ENCODE measurements around the gene ECT2L.

Gene ECT2L

GRCh38 chr6:138848461-138848860, 52.6 kb downstream of the ECT2L start:
- no peaks in the 10 kb centered on the region for H3K9me2 ChIP-seq (ENCODE audit: low read depth, low read length)
- no peaks in the 10 kb centered on the region for H4K20me1 ChIP-seq (ENCODE audit: insufficient read depth, low read length)
- H3K9ac ChIP-seq (ENCODE audit: low read length): no peak overlapping the region
- H3F3A ChIP-seq (ENCODE audit: insufficient read depth, low read length): no peaks in the 10 kb centered on the region
- H3K4me3 ChIP-seq (ENCODE audit: low read depth, low read length, poor library complexity, severe bottlenecking): no peak overlapping the region
- peaks cover 6% of the 10 kb centered on the region for H3K4me1 ChIP-seq (ENCODE audit: insufficient read depth, low read length, severe bottlenecking)
- no peaks in the 10 kb centered on the region for H3K27me3 ChIP-seq (ENCODE audit: insufficient read depth, low read length)
- H3K4me2 ChIP-seq (ENCODE audit: low read length): no peak overlapping the region
- H3K79me2 ChIP-seq (ENCODE audit: insufficient read depth, low read length): no peaks in the 10 kb centered on the region
- H3K36me3 ChIP-seq (ENCODE audit: insufficient read depth, low read length): no peaks in the 10 kb centered on the region
- no peaks in the 10 kb centered on the region for H3K9me3 ChIP-seq (ENCODE audit: low read length)
- no peak overlapping the region for H3K27ac ChIP-seq (ENCODE audit: low read depth, low read length, poor library complexity, severe bottlenecking)
- no peak overlapping the region for H2AFZ ChIP-seq (ENCODE audit: low read length)
- no peak for TF ChIP-seq EZH2 (IDR thresholded peaks at IDR 0.05; ENCODE audit: borderline replicate concordance, low read length)
- TF ChIP-seq, protein P1, sequence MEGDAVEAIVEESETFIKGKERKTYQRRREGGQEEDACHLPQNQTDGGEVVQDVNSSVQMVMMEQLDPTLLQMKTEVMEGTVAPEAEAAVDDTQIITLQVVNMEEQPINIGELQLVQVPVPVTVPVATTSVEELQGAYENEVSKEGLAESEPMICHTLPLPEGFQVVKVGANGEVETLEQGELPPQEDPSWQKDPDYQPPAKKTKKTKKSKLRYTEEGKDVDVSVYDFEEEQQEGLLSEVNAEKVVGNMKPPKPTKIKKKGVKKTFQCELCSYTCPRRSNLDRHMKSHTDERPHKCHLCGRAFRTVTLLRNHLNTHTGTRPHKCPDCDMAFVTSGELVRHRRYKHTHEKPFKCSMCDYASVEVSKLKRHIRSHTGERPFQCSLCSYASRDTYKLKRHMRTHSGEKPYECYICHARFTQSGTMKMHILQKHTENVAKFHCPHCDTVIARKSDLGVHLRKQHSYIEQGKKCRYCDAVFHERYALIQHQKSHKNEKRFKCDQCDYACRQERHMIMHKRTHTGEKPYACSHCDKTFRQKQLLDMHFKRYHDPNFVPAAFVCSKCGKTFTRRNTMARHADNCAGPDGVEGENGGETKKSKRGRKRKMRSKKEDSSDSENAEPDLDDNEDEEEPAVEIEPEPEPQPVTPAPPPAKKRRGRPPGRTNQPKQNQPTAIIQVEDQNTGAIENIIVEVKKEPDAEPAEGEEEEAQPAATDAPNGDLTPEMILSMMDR (IDR thresholded peaks at IDR 0.05; ENCODE audit: low read length): no peak

GRCh38 chr6:138849791-138850190, 53.9 kb downstream of the ECT2L start:
- Histone ChIP-seq H3K79me2 (ENCODE audit: insufficient read depth, low read length) (no peaks in the 10 kb centered on the region), H3K9me3 (ENCODE audit: low read length) (no peaks in the 10 kb centered on the region), H3K4me3 (ENCODE audit: low read depth, low read length, poor library complexity, severe bottlenecking) (no peak overlapping the region), H3K9ac (ENCODE audit: low read length) (no peak overlapping the region), H4K20me1 (ENCODE audit: insufficient read depth, low read length) (no peaks in the 10 kb centered on the region), H2AFZ (ENCODE audit: low read length) (no peak overlapping the region), H3K27me3 (ENCODE audit: insufficient read depth, low read length) (no peaks in the 10 kb centered on the region), H3K27ac (ENCODE audit: low read depth, low read length, poor library complexity, severe bottlenecking) (no peak overlapping the region), H3K4me2 (ENCODE audit: low read length) (no peak overlapping the region), H3F3A (ENCODE audit: insufficient read depth, low read length) (no peaks in the 10 kb centered on the region), H3K36me3 (ENCODE audit: insufficient read depth, low read length) (no peaks in the 10 kb centered on the region), H3K4me1 (ENCODE audit: insufficient read depth, low read length, severe bottlenecking) (peaks cover 6% of the 10 kb centered on the region), H3K9me2 (ENCODE audit: low read depth, low read length) (no peaks in the 10 kb centered on the region)
- no peak for TF ChIP-seq EZH2 (IDR thresholded peaks at IDR 0.05; ENCODE audit: borderline replicate concordance, low read length)
- TF ChIP-seq, protein P1 (IDR thresholded peaks at IDR 0.05; ENCODE audit: low read length): no peak

GRCh38 chr6:138856654-138857053, 60.8 kb downstream of the ECT2L start:
- no peaks in the 10 kb centered on the region for H3K9me2 ChIP-seq (ENCODE audit: low read depth, low read length)
- no peak overlapping the region for H3K9ac ChIP-seq (ENCODE audit: low read length)
- H3K27me3 ChIP-seq (ENCODE audit: insufficient read depth, low read length): no peaks in the 10 kb centered on the region
- no peaks in the 10 kb centered on the region for H3F3A ChIP-seq (ENCODE audit: insufficient read depth, low read length)
- H3K36me3 ChIP-seq (ENCODE audit: insufficient read depth, low read length): no peaks in the 10 kb centered on the region
- H3K79me2 ChIP-seq (ENCODE audit: insufficient read depth, low read length): no peaks in the 10 kb centered on the region
- H3K9me3 ChIP-seq (ENCODE audit: low read length): no peaks in the 10 kb centered on the region
- no peak overlapping the region for H3K4me2 ChIP-seq (ENCODE audit: low read length)
- H3K4me1 ChIP-seq (ENCODE audit: insufficient read depth, low read length, severe bottlenecking): no peaks in the 10 kb centered on the region
- H3K4me3 ChIP-seq (ENCODE audit: low read depth, low read length, poor library complexity, severe bottlenecking): no peak overlapping the region
- TF ChIP-seq EZH2 (IDR thresholded peaks at IDR 0.05; ENCODE audit: borderline replicate concordance, low read length): no peak
- TF ChIP-seq, protein P1 (IDR thresholded peaks at IDR 0.05; ENCODE audit: low read length): no peak
- no peaks in the 10 kb centered on the region for H4K20me1 ChIP-seq (ENCODE audit: insufficient read depth, low read length)
- H3K27ac ChIP-seq (ENCODE audit: low read depth, low read length, poor library complexity, severe bottlenecking): no peak overlapping the region
- H2AFZ ChIP-seq (ENCODE audit: low read length): no peak overlapping the region
